CD14-positive monocyte (primary cell): ENCODE data around the gene DUSP9. TPM values are rescaled to one million over a fixed set of nuclear protein-coding genes. Genes with fewer than 3 reads are reported as not detected.
"Not testable (repeated sequence)": the region's sequence is repeated elsewhere in the genome, so short reads cannot be mapped to it uniquely, and the experiment has no call there.

Experiments
- DNase-seq, 3 donors: peaks; one replicate each; pipeline ENCODE4 v3.0.0-alpha.2; 2011 to 2022
- H2AFZ ChIP-seq: 2 replicates; pipeline ENCODE4 v1.6.0; 2012; ENCODE audit warnings: mild to moderate bottlenecking, low read depth, low read length, inconsistent platforms; ENCODE audit not compliant: insufficient read depth, poor library complexity, severe bottlenecking
- H3K27ac ChIP-seq, 2 donors: 1 replicate in 1 of 2; 2 replicates in 1 of 2; pipeline ENCODE4 v1.5.1; 2012 to 2013; ENCODE audit warnings: low read length in 2 of 2, control low read depth in 1 of 2, inconsistent platforms in 1 of 2, low read depth in 1 of 2, mild to moderate bottlenecking in 1 of 2
- H3K27me3 ChIP-seq, 2 donors: one replicate each; pipeline versions ENCODE4 v1.6.0 to v1.6.1; 2011 to 2013; ENCODE audit warnings: low read length in 2 of 2; ENCODE audit not compliant: control insufficient read depth in 2 of 2, insufficient read depth in 2 of 2
- H3K36me3 ChIP-seq, 2 donors: replicated peaks in 1 of 2; 1 replicate in 1 of 2; 2 replicates in 1 of 2; pipeline versions ENCODE4 v1.5.1 to v1.6.1; 2012 to 2013; ENCODE audit warnings: low read length in 2 of 2, control low read depth in 1 of 2, inconsistent platforms in 1 of 2, mild to moderate bottlenecking in 1 of 2; ENCODE audit not compliant: insufficient read depth in 2 of 2, control insufficient read depth in 1 of 2
- H3K4me1 ChIP-seq, 2 donors: 1 replicate in 1 of 2; 2 replicates in 1 of 2; pipeline versions ENCODE4 v1.5.1 to v1.6.1; 2012 to 2013; ENCODE audit warnings: low read length in 2 of 2, control low read depth in 1 of 2, inconsistent platforms in 1 of 2, mild to moderate bottlenecking in 1 of 2, moderate library complexity in 1 of 2; ENCODE audit not compliant: insufficient read depth in 2 of 2, control insufficient read depth in 1 of 2
- H3K4me2 ChIP-seq: replicated peaks from 2 replicates; pipeline ENCODE3; 2012; ENCODE audit warnings: low read length, moderate library complexity, mild to moderate bottlenecking; ENCODE audit not compliant: poor library complexity, severe bottlenecking; ENCODE audit errors: extremely low read depth
- H3K4me3 ChIP-seq, 3 experiments: fragments of 200-600 bp in 1 of 3; sonication (generic) in 1 of 3; replicated peaks in 1 of 3; 1 replicate in 2 of 3; 2 replicates in 1 of 3; pipeline ENCODE4 v1.5.1; 2011 to 2013; ENCODE audit warnings: low read length in 3 of 3, mild to moderate bottlenecking in 3 of 3, control low read depth in 2 of 3, low read depth in 2 of 3, inconsistent platforms in 1 of 3, moderate library complexity in 1 of 3
- H3K79me2 ChIP-seq: 2 replicates; pipeline ENCODE4 v1.6.0; 2012; ENCODE audit warnings: mild to moderate bottlenecking, control low read depth, inconsistent platforms, low read length, moderate library complexity; ENCODE audit not compliant: insufficient read depth
- H3K9ac ChIP-seq: 2 replicates; pipeline ENCODE4 v1.6.0; 2017; ENCODE audit warnings: low read length, mild to moderate bottlenecking; ENCODE audit not compliant: insufficient read depth, poor library complexity, severe bottlenecking
- H3K9me3 ChIP-seq, 2 donors: replicated peaks in 1 of 2; 1 replicate in 1 of 2; 2 replicates in 1 of 2; pipeline versions ENCODE4 v1.5.1 to v1.6.1; 2012 to 2013; ENCODE audit warnings: low read length in 2 of 2, control low read depth in 1 of 2; ENCODE audit not compliant: control insufficient read depth in 1 of 2, insufficient read depth in 1 of 2
- H4K20me1 ChIP-seq: 2 replicates; pipeline ENCODE4 v1.6.0; 2012; ENCODE audit warnings: mild to moderate bottlenecking, low read length, control low read depth, moderate library complexity; ENCODE audit not compliant: insufficient read depth
- H3K27ac Mint-ChIP-seq, 7 donors: one replicate each; pipeline ENCODE4 v1.8.0; 2020; ENCODE audit warnings: mild to moderate bottlenecking in 7 of 7, mixed read lengths in 7 of 7, moderate library complexity in 6 of 7, inconsistent platforms in 2 of 7
- H3K27me3 Mint-ChIP-seq, 3 donors: one replicate each; pipeline ENCODE4 v1.8.0; 2021 to 2022; ENCODE audit warnings: low read depth in 3 of 3, mild to moderate bottlenecking in 3 of 3, mixed read lengths in 3 of 3, moderate library complexity in 3 of 3, inconsistent platforms in 1 of 3
- H3K36me3 Mint-ChIP-seq, 2 donors: one replicate each; pipeline ENCODE4 v1.8.0; 2020; ENCODE audit warnings: mixed read lengths in 2 of 2, inconsistent platforms in 1 of 2, mild to moderate bottlenecking in 1 of 2
- H3K4me1 Mint-ChIP-seq: one replicate; pipeline ENCODE4 v1.8.0; 2020; ENCODE audit warnings: mild to moderate bottlenecking, mixed read lengths
- H3K4me3 Mint-ChIP-seq, 2 donors: one replicate each; pipeline ENCODE4 v1.8.0; 2020; ENCODE audit warnings: mild to moderate bottlenecking in 2 of 2, mixed read lengths in 2 of 2, moderate library complexity in 1 of 2
- H3K9me3 Mint-ChIP-seq, 7 donors: one replicate each; pipeline ENCODE4 v1.8.0; 2020 to 2022; ENCODE audit warnings: mixed read lengths in 7 of 7, mild to moderate bottlenecking in 6 of 7, moderate library complexity in 6 of 7, inconsistent platforms in 2 of 7
- WGBS: methylation state at CpG from one replicate; pipeline ENCODE4 v1.1.5; 2013; ENCODE audit warnings: missing lambda C conversion rate; ENCODE audit not compliant: insufficient coverage; 5-methylcytosine and 5-hydroxymethylcytosine counted together
- intact Hi-C, 2 donors: fragments of 100-400 bp; cut with micrococcal nuclease; formaldehyde crosslinking; loops; one replicate each; pipeline versions ENCODE4 v1.15.0 to v1.15.1; 2023
- polyA plus RNA-seq, 3 donors: library from polyadenylated mRNA; depleted of rRNA in 1 of 3; unstranded in 2 of 3; stranded (reverse) in 1 of 3; fragments of 300-500 nt in 2 of 3; fragments of >200 nt in 1 of 3; fragmentation: Illumina TruSeq in 2 of 3; gene quantifications; 1 replicate in 2 of 3; 2 replicates in 1 of 3; pipeline ENCODE4 v1.2.3, GENCODE V29; 2012 to 2021
- small RNA-seq: library from RNA; depleted of rRNA; stranded (forward); fragments of <200 nt; gene quantifications from one replicate; pipeline ENCODE3, GENCODE V24; 2012; ENCODE audit warnings: low read depth; ENCODE audit not compliant: insufficient read length
- TF ChIP-seq, protein P1 (sequence below): fragments of 200-600 bp; IDR thresholded peaks from one replicate; pipeline ENCODE4 v1.8.0; 2022; ENCODE audit warnings: antibody characterized with exemption, mild to moderate bottlenecking

The DUSP9 gene
- polyA plus RNA-seq, 3 donors, result not detected

DNA sequence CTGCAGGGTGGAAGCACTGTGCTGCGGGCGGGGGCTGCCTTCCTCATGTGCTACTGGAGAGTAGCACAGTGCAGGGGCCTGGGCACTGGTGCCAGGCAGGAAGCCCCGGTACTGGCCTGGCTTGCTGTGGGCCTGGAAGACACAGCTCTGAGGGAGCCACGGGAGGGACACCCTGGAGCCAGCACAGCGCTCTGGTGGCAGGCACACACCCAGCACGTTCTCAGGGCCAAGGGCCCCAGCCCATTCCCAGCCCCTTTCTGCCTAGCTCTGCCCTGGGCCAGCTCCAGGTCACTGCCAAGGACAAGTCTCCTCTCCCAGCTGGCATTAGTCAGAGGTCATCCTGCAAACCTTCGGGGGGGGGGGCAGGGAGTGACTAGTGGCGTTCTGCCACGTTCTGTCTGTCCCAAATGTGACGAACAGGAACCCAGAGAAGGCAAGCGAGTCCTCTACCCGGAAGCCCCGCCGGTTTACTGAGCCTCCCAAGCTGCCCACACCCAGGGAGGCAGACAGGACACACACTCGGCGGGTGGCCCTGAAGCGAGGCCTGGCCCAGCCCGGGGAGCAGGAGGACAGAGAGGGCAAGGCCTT lies 52.9 kb downstream of the DUSP9 start:
- WGBS, result 96% methylated on average over 10 of the region's 18 CpGs
- DNase-seq, H3K4me2 ChIP-seq, H3K9me3 ChIP-seq, H3K27ac ChIP-seq, H2AFZ ChIP-seq, H3K4me3 ChIP-seq, H3K79me2 ChIP-seq, H3K9me3 Mint-ChIP-seq, H3K4me1 ChIP-seq, H3K27ac Mint-ChIP-seq, H3K9ac ChIP-seq, H3K27me3 Mint-ChIP-seq, H3K4me1 Mint-ChIP-seq, H3K27me3 ChIP-seq, H3K4me3 Mint-ChIP-seq, intact Hi-C loops: not testable (repeated sequence)
- Histone ChIP-seq H4K20me1 (peaks cover 32% of the 10 kb centered on the region), H3K36me3 (peaks cover 57 to 64% of the 10 kb centered on the region in 2 donors)
- peaks cover 46 to 75% of the 10 kb centered on the region in 2 donors for H3K36me3 Mint-ChIP-seq

DNA sequence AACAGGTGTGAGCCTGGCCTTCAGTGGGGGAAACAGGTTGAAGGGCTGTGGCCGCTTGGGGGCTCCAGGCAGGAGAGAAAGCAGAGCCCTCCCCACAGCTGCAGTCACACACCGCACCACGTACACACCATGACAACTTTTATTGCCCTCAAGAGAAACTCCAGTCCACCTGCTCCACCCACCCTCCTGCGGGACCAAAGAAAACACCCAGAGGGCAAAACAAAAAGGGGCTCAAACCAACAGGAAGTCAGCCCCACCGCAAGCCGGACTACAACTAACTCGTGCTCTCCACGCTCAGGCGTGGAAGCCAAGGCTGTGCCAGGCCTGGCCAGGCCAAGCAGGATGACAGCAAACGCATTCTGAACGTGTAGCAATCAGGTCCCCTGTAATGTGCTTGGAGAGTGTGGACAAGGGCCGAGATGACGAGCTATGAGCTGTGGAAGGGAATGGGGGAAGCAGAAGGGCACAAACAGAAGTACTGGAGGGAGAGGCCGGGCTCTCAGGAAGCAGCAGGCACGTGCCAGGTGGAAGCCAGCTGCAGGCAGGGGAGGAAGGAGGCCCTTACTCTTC lies 53.5 kb downstream of the DUSP9 start:
- no peaks in the 10 kb centered on the region for H3K27me3 ChIP-seq
- TF ChIP-seq, protein P1, sequence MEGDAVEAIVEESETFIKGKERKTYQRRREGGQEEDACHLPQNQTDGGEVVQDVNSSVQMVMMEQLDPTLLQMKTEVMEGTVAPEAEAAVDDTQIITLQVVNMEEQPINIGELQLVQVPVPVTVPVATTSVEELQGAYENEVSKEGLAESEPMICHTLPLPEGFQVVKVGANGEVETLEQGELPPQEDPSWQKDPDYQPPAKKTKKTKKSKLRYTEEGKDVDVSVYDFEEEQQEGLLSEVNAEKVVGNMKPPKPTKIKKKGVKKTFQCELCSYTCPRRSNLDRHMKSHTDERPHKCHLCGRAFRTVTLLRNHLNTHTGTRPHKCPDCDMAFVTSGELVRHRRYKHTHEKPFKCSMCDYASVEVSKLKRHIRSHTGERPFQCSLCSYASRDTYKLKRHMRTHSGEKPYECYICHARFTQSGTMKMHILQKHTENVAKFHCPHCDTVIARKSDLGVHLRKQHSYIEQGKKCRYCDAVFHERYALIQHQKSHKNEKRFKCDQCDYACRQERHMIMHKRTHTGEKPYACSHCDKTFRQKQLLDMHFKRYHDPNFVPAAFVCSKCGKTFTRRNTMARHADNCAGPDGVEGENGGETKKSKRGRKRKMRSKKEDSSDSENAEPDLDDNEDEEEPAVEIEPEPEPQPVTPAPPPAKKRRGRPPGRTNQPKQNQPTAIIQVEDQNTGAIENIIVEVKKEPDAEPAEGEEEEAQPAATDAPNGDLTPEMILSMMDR, result no peak
- H3K4me3 ChIP-seq, result no peak overlapping the region
- peaks cover 0 to 3% (median 0%) of the 10 kb centered on the region in 7 donors for H3K9me3 Mint-ChIP-seq
- peaks cover 0 to 14% (median 0%) of the 10 kb centered on the region in 3 donors for H3K27me3 Mint-ChIP-seq
- H3K4me1 Mint-ChIP-seq, result no peaks in the 10 kb centered on the region
- no peaks in the 10 kb centered on the region for H3K79me2 ChIP-seq
- no peaks in the 10 kb centered on the region for H3K9me3 ChIP-seq
- peaks cover 57 to 70% of the 10 kb centered on the region in 2 donors for H3K36me3 ChIP-seq
- no peak overlapping the region for H3K4me3 Mint-ChIP-seq
- H3K27ac Mint-ChIP-seq, result peak overlapping the region in 1 of 7 donors; percentile 1
- H3K36me3 Mint-ChIP-seq, result peaks cover 51 to 80% of the 10 kb centered on the region in 2 donors
- intact Hi-C loops, result no loop called here
- H4K20me1 ChIP-seq, result peaks cover 32% of the 10 kb centered on the region
- 87% methylated on average over 3 of the region's 15 CpGs for WGBS
- no peaks in the 10 kb centered on the region for H3K4me1 ChIP-seq
- DNase-seq, result no peak
- no peak overlapping the region for H3K4me2 ChIP-seq
- H2AFZ ChIP-seq, result no peak overlapping the region
- no peak overlapping the region for H3K27ac ChIP-seq
- H3K9ac ChIP-seq, result no peak overlapping the region

Small RNA genes within 50 kb of the gene (small RNA-seq; reads per million reads assigned to genes)
- not detected for gene RN7SL687P

Other genes with a start within 250 kb of the DUSP9 start
- not detected for gene PNMA6E, start 245.9 kb upstream of the DUSP9 start, polyA plus RNA-seq
- under 1 TPM; 0.04 to 0.96 (median 0.13) TPM for gene ZFP92, start 235.7 kb upstream of the DUSP9 start, polyA plus RNA-seq
- 1 to 10 TPM in 1 of 3 donors, not detected in 2; 1.5 TPM for gene TREX2, start 201.1 kb upstream of the DUSP9 start, polyA plus RNA-seq
- gene HAUS7, start 176.6 kb upstream of the DUSP9 start, polyA plus RNA-seq, result 10 to 100 TPM; 23.8 to 37.5 (median 26.7) TPM
- not detected for gene BGN, start 152.2 kb upstream of the DUSP9 start, polyA plus RNA-seq
- under 1 TPM in 1 of 3 donors, not detected in 2; 0.01 TPM for gene ATP2B3, start 129.6 kb upstream of the DUSP9 start, polyA plus RNA-seq
- 10 to 100 TPM; 21.8 to 35.6 (median 29.3) TPM for gene CCNQ, start 48.1 kb upstream of the DUSP9 start, polyA plus RNA-seq
- gene PNCK, start 26.6 kb downstream of the DUSP9 start, polyA plus RNA-seq, result not detected
- gene SLC6A8, start 40.7 kb downstream of the DUSP9 start, polyA plus RNA-seq, result 1 to 10 TPM in 1 of 3 donors, under 1 TPM in 2; 0.23 to 5.6 (median 0.85) TPM
- gene BCAP31, start 77.2 kb downstream of the DUSP9 start, polyA plus RNA-seq, result 100 to 1,000 TPM; 139 to 294 (median 288) TPM
- 10 to 100 TPM in 1 of 3 donors, 1 to 10 TPM in 2; 5.6 to 22.5 (median 5.8) TPM for gene ABCD1, start 77.7 kb downstream of the DUSP9 start, polyA plus RNA-seq
- gene PLXNB3, start 117.0 kb downstream of the DUSP9 start, polyA plus RNA-seq, result not detected
- gene SRPK3, start 133.8 kb downstream of the DUSP9 start, polyA plus RNA-seq, result under 1 TPM in 1 of 3 donors, not detected in 2; 0.01 TPM
- 100 to 1,000 TPM; 115 to 201 (median 130) TPM for gene IDH3G, start 147.2 kb downstream of the DUSP9 start, polyA plus RNA-seq
- gene SSR4, start 147.5 kb downstream of the DUSP9 start, polyA plus RNA-seq, result 100 to 1,000 TPM; 201 to 419 (median 362) TPM
- under 1 TPM in 1 of 3 donors, not detected in 2; 0.11 TPM for gene PDZD4, start 183.3 kb downstream of the DUSP9 start, polyA plus RNA-seq
- gene L1CAM, start 239.0 kb downstream of the DUSP9 start, polyA plus RNA-seq, result under 1 TPM in 1 of 3 donors, not detected in 2; 0.55 TPM